GM23338 (cell line): ENCODE results near the gene INAFM1. TPM values are rescaled to one million over a fixed set of nuclear protein-coding genes. Genes with fewer than 3 reads are reported as not detected.

Source experiments
- ATAC-seq: fragments of 200-7000 bp; cut with Tn5 transposase; 3 replicates; pipeline ENCODE4 v1.9.1; 2020
- DNase-seq: peaks from one replicate; pipeline ENCODE4 v3.0.0-alpha.2; 2015; ENCODE audit warnings: low spot score
- H2AFZ ChIP-seq: fragments of 200-600 bp; sonication (generic); 2 replicates; pipeline ENCODE4 v1.8.0; 2016; ENCODE audit warnings: antibody characterized with exemption, mild to moderate bottlenecking, moderate library complexity
- H3F3A ChIP-seq: fragments of 200-600 bp; sonication (generic); replicated peaks from 2 replicates; pipeline ENCODE4 v1.8.0; 2017; ENCODE audit warnings: antibody characterized with exemption, mixed run types, low read depth
- H3K27ac ChIP-seq: fragments of 200-600 bp; sonication (generic); 2 replicates; pipeline ENCODE4 v1.6.1; 2016; ENCODE audit warnings: low read depth
- H3K27me3 ChIP-seq: fragments of 200-600 bp; sonication (generic); 2 replicates; pipeline ENCODE4 v1.8.0; 2016; ENCODE audit warnings: mild to moderate bottlenecking, mixed run types, moderate library complexity; ENCODE audit not compliant: insufficient read depth
- H3K36me3 ChIP-seq: fragments of 200-600 bp; sonication (generic); 2 replicates; pipeline ENCODE4 v1.8.0; 2016; ENCODE audit warnings: mild to moderate bottlenecking; ENCODE audit not compliant: insufficient read depth
- H3K4me1 ChIP-seq: fragments of 200-600 bp; sonication (generic); 2 replicates; pipeline ENCODE4 v1.8.0; 2016; ENCODE audit warnings: mild to moderate bottlenecking, moderate library complexity; ENCODE audit not compliant: insufficient read depth
- H3K4me2 ChIP-seq: fragments of 200-600 bp; sonication (generic); 2 replicates; pipeline ENCODE4 v1.7.1; 2017; ENCODE audit warnings: mixed run types
- H3K4me3 ChIP-seq: fragments of 200-600 bp; sonication (generic); 2 replicates; pipeline ENCODE4 v1.6.1; 2016; ENCODE audit warnings: mixed run types
- H3K79me2 ChIP-seq: fragments of 200-600 bp; sonication (generic); replicated peaks from 2 replicates; pipeline ENCODE4 v1.8.0; 2017; ENCODE audit warnings: mild to moderate bottlenecking; ENCODE audit not compliant: insufficient read depth
- H3K9me2 ChIP-seq: fragments of 200-600 bp; sonication (generic); 2 replicates; pipeline ENCODE4 v1.8.0; 2017; ENCODE audit not compliant: insufficient read depth
- H4K20me1 ChIP-seq: fragments of 200-600 bp; sonication (generic); replicated peaks from 2 replicates; pipeline ENCODE4 v1.8.0; 2017; ENCODE audit warnings: mild to moderate bottlenecking; ENCODE audit not compliant: insufficient read depth
- H3K27ac Mint-ChIP-seq: 2 replicates; pipeline ENCODE4 v1.8.0; 2020; ENCODE audit warnings: inconsistent platforms, mild to moderate bottlenecking, moderate library complexity, mixed read lengths
- H3K27me3 Mint-ChIP-seq: 3 replicates; pipeline ENCODE4 v1.8.0; 2022; ENCODE audit warnings: low read depth, mild to moderate bottlenecking, moderate library complexity, mixed read lengths, inconsistent platforms; ENCODE audit not compliant: insufficient read depth, poor library complexity
- H3K36me3 Mint-ChIP-seq: 3 replicates; pipeline ENCODE4 v1.8.0; 2021; ENCODE audit warnings: low read depth, mild to moderate bottlenecking, inconsistent platforms, moderate library complexity, mixed read lengths
- H3K4me1 Mint-ChIP-seq: 3 replicates; pipeline ENCODE4 v1.8.0; 2020; ENCODE audit warnings: mild to moderate bottlenecking, inconsistent platforms, mixed read lengths
- H3K4me3 Mint-ChIP-seq: 3 replicates; pipeline ENCODE4 v1.8.0; 2021; ENCODE audit warnings: moderate library complexity, mild to moderate bottlenecking, inconsistent platforms, mixed read lengths
- H3K9me3 Mint-ChIP-seq: 3 replicates; pipeline ENCODE4 v1.8.0; 2020; ENCODE audit warnings: moderate library complexity, mild to moderate bottlenecking, inconsistent platforms, mixed read lengths
- CREB1 ChIP-seq: fragments of 250-450 bp; sonication (Bioruptor Pico); IDR thresholded peaks from 2 replicates; pipeline ENCODE4 v1.5.0; 2020; ENCODE audit warnings: low read depth, mild to moderate bottlenecking, moderate library complexity
- CTCF ChIP-seq, 2 experiments: fragments of 200-600 bp in 1 of 2; sonication (generic) in 1 of 2; conservative IDR thresholded peaks; 2 replicates each; pipeline versions ENCODE4 v1.5.1 to v1.6.1; 2016 to 2017; ENCODE audit warnings: antibody characterized with exemption in 2 of 2, low read depth in 2 of 2, mild to moderate bottlenecking in 2 of 2, moderate library complexity in 1 of 2
- JUNB ChIP-seq: IDR thresholded peaks from one replicate; pipeline ENCODE4 v1.6.1; 2016; ENCODE audit warnings: antibody characterized with exemption; ENCODE audit not compliant: unreplicated experiment
- REST ChIP-seq: IDR thresholded peaks from one replicate; pipeline ENCODE4 v1.6.1; 2018; ENCODE audit warnings: antibody characterized with exemption; ENCODE audit not compliant: unreplicated experiment
- ZNF462 ChIP-seq: fragments of 250-450 bp; sonication (Bioruptor Pico); IDR thresholded peaks from 2 replicates; pipeline ENCODE4 v1.5.0; 2020; ENCODE audit warnings: mild to moderate bottlenecking, moderate library complexity
- polyA plus RNA-seq: library from polyadenylated mRNA; unstranded; fragments of >200 nt; fragmentation: Nextera tagmentation; extraction: Ambion mirVana; gene quantifications from 2 replicates; pipeline ENCODE4 v1.2.1, GENCODE V29; 2016
- total RNA-seq: library from RNA; depleted of rRNA; stranded (reverse); fragments of >200 nt; shearing (Covaris generic); gene quantifications from 2 replicates; pipeline ENCODE4 v1.2.3, GENCODE V29; 2014

INAFM1 gene
- total and polyA plus RNA-seq, 2 experiments from 2014 or later: 2.9 to 10.2 TPM

- Histone ChIP-seq H4K20me1 (no peaks in the 10 kb centered on the region; the same call in 1 of the 2 replicates), H3K9me2 (no peaks in the 10 kb centered on the region), H3K27ac (no peak overlapping the region), H3K36me3 (no peaks in the 10 kb centered on the region), H2AFZ (no peak overlapping the region), H3K4me3 (no peak overlapping the region), H3K4me1 (no peaks in the 10 kb centered on the region; the same call in 1 of the 2 replicates), H3K79me2 (no peaks in the 10 kb centered on the region), H3K4me2 (no peak overlapping the region), H3F3A (peaks cover 16% of the 10 kb centered on the region; the same call in 1 of the 2 replicates), H3K27me3 (peaks cover 7% of the 10 kb centered on the region)
- ATAC-seq (peak; percentile 76), DNase-seq (peak; percentile 89)
- Mint-ChIP-seq H3K27me3 (peaks cover 9% of the 10 kb centered on the region), H3K27ac (no peak overlapping the region), H3K4me1 (peaks cover 6% of the 10 kb centered on the region), H3K4me3 (no peak overlapping the region), H3K36me3 (peaks cover 7% of the 10 kb centered on the region; the same call in 1 of the 3 replicates), H3K9me3 (no peaks in the 10 kb centered on the region)
- TF ChIP-seq CTCF (conservative IDR thresholded peaks at IDR 0.05; ENCODE audit: low read depth in 2 of 2): peak; percentile 78 to 83
- TF ChIP-seq JUNB: no peak
Measured at GRCh38 chr19:47280183-47280797, 5.6 kb downstream of the INAFM1 start.

DNA sequence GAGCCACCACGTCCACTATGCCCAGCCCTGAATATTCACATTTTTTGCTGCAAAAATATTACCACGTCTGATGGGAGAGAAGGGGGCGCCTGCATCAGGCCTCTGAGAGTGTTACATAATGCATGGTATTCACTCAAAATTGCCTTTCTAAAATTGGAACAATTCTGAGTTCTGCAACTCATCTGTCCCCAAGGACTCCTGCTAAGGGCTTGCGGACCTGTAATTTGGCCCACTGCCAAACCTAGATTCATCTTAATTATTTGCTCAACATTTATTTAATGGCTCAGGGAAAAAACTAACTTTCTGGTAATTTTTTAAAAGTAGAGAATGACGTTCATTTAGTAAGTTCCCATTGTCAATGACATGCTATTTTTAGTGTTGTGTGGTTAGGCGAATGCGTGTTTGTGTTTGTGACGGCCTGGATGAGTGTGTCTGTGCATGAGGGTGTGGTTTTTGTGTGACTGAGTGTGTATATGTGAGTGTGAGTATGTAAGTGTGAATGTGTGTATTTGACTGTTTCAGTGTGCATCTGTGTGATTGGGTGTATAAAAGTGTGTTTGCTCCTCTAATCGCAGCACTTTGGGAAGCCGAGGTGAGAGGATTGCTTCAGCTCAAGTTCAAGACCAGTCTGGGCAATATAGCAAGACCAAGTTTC lies 8.8 kb downstream of the INAFM1 start:
- DNase-seq (no peak), ATAC-seq (no peak)
- H3K4me1 ChIP-seq: no peaks in the 10 kb centered on the region
- no peak overlapping the region for H3K27ac ChIP-seq
- H3K27me3 ChIP-seq: no peaks in the 10 kb centered on the region
- H3K9me3 Mint-ChIP-seq: peaks cover under 1% of the 10 kb centered on the region; the same call in 1 of the 3 replicates
- no peaks in the 10 kb centered on the region for H3K9me2 ChIP-seq
- H3K4me1 Mint-ChIP-seq: no peaks in the 10 kb centered on the region; the same call in 2 of the 3 replicates
- TF ChIP-seq REST (no peak), CREB1 (CRISPR knock-in tag) (no peak), ZNF462 (CRISPR knock-in tag) (no peak), JUNB (no peak)
- peaks cover 7% of the 10 kb centered on the region; the same call in 1 of the 2 replicates for H3F3A ChIP-seq
- no peaks in the 10 kb centered on the region for H3K79me2 ChIP-seq
- no peaks in the 10 kb centered on the region for H4K20me1 ChIP-seq
- no peak overlapping the region for H2AFZ ChIP-seq
- H3K36me3 Mint-ChIP-seq: peaks cover under 1% of the 10 kb centered on the region; the same call in 1 of the 3 replicates
- no peak overlapping the region for H3K27ac Mint-ChIP-seq
- H3K27me3 Mint-ChIP-seq: peaks cover 2% of the 10 kb centered on the region
- H3K4me3 ChIP-seq: no peak overlapping the region
- no peaks in the 10 kb centered on the region for H3K36me3 ChIP-seq
- H3K4me2 ChIP-seq: no peak overlapping the region
- H3K4me3 Mint-ChIP-seq: no peak overlapping the region
